ENCODE measurements around the gene SIKE1.
"Not testable (repeated sequence)": the region's sequence is repeated elsewhere in the genome, so short reads cannot be mapped to it uniquely, and the experiment has no call there.

Gene SIKE1

DNA sequence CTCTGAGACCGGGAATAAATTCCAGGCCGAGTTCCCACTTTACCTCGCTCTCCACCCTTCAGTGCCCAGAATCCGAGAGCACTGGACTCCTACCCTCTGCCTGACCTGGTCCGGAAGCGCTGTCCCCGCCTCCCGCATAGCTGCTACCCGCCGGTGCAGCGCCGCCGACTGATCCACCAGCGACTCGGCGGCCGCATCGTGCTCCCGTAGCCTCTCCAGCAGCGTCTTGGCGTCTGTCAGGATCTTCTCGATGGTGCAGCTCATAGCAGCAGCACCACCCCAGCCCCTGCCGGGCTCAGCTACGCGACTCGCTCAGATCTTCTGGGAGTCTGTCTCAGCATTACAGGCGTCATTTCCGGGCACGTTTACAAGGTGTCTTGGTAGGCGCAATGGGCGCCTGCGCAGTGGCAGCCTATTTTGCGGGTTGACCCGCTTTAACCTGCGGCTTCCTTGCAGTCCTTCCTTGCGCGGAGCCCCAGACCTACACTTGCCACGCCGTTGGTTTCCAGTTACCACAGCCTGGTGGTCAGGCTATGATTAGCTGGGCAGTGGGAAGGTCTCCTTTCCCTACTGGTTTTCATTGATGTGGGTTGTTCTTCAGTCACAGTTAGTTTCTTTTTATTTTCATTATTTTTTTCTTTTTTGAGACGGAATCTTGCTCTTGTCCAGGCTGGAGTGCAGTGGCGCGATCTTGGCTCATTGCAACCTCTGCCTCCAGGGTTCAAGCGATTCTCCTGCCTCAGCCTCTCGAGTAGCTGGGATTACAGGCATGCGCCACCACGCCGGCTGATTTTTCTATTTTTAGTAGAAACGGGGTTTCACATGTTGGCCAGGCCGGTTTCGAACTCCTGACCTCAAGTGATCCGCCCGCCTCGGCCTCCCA is at the start of gene SIKE1:
TSS of gene SIKE1 (minus strand) at position 342 of the 883 bp plus-strand sequence. CDS start at position 264, 78 bp downstream.
- DNase-seq: peak; percentile 97

DNA sequence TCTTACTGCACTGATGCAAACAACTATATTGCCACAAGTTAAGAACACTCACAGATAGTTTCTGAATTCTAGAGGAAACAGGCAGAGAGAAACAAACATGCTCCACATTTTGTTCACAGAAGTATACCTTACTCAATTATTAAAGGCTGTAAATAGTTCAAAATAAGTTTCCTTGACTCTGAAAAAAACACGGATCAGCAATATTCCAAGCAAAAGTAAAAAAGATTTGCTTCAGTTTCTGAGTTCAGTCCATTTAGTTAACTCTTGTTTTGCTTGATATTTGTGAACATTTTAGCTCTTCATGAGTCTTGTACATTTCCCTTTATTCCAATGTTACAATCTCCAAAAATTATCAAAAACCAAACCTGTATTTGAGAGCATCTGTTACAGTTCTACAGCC is 49.6 kb upstream of the SIKE1 start:
- not testable (repeated sequence) for DNase-seq

DNA sequence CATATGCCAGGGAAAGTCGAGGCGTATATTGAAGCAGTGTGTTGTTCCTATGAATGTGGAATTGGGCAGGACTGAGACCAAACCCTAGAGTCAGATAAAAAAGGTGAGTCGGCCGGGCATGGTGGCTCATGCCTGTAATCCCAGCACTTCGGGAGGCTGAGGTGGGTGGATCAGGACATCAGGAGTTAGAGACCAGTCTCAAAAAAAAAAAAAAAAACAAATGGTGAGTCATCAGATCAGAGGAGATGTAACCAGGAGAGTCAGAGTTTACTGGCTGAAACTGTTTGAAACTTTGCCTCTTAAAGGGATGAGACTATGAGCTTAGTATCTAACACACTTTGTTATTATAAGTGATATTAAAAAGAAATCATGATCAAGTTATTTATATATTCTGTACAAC is 47.8 kb upstream of the SIKE1 start:
- peak; percentile 59 for DNase-seq

DNA sequence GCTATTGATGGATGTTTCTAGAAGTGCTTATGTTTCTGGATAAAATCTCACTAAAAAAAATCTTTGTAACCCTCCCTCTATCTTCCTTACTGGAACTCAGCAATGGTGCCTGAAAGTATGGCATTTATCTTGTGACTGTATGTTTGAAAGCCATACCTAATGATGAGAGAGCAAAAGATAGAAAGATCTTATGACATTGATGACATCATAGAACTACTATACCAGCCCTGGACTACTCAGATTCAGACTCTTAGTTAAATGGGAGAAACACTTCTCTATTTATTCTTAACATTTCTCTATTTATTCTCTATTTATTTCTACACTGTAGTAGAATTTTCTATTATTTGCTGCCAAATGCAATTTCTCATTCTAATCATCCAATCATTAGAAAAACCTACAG is 41.5 kb upstream of the SIKE1 start:
- no peak for DNase-seq

DNA sequence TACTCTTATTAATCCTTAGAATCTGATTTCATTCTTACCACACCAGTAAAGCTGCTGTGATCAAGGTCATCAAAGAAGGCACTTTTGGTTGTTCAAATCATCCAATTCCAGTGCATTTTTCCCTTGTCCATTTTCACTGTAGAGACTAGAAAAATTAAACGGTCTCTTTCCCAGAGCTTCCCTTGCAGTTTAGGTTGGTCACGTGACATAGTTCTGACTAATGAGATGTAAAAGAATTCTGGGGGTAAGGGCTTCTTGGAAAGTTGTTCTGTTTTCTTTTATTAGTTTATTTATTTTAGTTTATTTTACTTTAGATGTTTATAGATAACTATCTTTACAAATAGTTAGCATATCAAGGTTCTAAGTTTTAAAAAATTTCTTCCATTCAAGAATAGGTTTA is 39.9 kb upstream of the SIKE1 start:
- no peak for DNase-seq

DNA sequence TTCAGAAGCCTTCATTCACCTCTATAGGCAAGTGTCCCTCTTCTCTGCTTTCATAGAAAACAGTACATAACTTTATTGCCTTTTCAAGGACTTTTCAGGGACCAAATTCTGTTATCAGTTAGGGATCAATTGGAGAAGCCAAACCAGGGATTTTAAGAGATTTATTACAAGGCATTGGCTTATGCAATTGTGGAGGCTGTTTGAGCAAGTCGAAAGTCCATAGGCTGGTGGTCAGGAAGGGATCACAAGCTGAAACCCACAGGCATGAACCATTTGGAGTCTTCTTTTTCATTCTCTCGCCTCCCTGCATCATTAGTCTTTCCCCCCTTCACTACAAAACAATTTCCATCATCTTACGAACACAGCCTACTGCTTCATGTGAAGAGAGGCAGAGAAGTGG is 39.4 kb upstream of the SIKE1 start:
- DNase-seq: no peak

DNA sequence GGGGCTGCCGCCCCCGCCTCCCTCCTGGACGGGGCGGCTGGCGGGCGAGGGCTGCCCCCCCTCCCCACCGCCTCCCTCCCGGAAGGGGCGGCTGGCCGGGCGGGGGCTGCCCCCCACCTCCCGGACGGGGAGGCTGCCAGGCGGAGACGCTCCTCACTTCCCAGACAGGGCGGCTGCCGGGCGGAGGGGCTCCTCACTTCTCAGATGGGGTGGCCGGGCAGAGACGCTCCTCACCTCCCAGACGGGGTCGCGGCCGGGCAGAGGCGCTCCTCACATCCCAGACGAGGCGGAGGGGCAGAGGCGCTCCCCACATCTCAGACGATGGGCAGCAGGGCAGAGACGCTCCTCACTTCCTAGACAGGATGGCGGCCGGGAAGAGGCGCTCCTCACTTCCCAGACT is 24.0 kb upstream of the SIKE1 start:
- DNase-seq: not testable (repeated sequence)

DNA sequence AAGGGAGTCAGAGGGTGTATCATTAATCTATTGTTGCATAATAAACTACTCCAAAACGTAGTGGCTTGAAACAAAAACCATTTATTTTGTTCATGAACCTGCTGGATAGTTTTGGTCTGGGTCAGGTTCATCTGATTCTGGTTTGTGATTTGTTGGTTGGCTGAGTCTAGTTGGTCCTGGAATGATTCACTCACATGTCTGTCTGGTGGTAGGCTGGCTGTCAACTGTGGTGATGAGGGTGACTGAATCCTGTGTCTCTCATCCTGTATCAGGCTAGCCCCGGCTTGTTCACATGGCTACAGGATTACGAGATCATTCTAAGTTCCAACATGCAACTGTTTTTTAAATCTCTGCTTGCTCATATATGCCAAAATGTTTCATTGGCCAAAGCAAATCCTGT is 22.5 kb upstream of the SIKE1 start:
- DNase-seq: no peak

DNA sequence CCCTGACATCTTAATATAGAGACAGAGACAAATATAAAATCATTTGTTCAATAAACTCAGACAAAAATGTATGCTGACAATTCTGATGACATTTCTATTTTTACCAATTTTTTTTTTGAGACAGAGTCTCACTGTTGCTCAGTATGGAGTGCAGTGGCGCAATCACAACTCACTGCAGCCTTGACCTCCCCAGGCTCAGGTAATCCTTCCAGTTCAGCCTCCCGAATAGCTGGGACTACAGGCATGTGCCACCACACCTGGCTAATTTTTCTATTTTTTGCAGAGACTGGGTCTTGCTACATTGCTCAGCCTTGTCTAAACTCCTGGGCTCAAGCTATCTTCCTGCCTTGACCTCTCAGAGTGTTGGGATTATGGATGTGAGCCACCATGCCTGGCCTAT is 13.6 kb upstream of the SIKE1 start:
- DNase-seq: no peak

DNA sequence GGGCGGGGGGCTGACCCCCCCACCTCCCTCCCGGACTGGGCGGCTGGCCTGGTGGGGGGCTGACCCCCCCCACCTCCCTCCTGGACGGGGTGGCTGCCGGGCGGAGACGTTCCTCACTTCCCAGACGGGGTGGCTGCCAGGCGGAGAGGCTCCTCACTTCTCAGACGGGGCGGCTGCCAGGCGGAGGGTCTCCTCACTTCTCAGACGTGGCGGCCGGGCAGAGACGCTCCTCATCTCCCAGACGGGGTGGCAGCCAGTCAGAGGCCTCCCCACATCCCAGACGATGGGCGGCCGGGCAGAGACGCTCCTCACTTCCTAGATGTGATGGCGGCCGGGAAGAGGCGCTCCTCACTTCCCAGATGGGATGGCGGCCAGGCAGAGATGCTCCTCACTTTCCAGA is 10.1 kb upstream of the SIKE1 start:
- DNase-seq: not testable (repeated sequence)

DNA sequence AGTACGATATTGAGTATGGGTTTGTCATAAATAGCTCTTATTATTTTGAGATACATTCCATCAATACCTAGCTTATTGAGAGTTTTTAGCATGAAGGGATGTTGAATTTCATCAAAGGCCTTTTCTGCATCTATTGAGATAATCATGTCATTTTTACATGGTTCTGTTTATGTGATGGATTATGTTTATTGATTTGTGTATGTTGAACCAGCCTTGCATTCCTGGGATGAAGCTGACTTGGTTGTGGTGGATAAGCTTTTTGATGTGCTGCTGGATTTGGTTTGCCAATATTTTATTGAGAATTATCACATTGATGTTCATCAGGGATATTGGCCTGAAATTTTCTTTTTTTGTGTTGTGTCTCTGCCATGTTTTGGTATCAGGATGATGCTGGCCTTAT is 6.0 kb upstream of the SIKE1 start:
- DNase-seq: not testable (repeated sequence)

DNA sequence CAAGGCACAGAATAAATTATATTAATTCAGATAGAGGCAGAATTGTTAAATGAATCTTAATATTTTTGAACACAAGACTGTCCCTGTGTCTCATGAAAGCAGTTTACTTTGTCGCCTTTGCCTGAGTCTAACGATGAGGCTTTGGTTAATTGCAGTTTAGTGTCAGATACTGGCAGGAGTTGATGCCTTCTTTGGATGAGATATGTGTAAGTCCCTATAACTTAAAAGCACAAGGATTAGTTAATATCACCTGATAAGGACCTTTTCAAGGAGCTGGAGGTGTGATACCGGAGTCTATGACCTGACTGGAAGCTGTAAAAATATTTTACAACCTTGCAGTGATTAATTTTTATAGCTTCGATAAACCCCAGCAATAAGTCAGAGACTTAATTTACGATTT is 2.0 kb upstream of the SIKE1 start:
- DNase-seq: no peak

DNA sequence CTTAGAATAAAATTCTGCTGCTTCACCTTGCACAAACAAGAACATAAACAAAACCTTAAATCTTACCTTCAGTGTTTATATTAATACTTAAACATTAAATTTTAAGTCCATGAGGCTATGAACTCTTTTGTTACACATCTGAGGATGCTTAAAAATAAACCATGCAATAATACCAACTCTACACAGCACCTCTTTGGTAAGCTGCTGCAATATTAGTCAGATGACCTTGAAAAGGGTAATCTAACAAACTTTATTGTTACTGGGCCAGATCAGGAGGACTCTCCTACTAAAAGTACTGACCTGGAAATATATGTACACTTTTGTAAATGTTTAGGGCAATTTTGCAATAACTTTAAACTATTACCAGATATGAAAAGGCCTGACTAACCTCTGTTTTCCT is 763 bp downstream of the SIKE1 start:
- DNase-seq: no peak

DNA sequence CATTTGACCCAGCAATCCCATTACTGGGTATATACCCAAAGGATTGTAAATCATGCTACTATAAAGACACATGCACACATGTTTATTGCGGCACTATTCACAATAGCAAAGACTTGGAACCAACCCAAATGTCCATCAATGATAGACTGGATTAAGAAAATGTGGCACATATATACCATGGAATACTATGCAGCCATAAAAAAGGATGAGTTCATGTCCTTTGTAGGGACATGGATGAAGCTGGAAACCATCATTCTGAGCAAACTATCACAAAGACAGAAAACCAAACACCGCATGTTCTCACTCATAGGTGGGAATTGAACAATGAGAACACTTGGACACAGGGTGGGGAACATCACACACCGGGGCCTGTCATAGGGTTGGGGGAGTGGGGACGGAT is 3.8 kb downstream of the SIKE1 start:
- DNase-seq: not testable (repeated sequence)

DNA sequence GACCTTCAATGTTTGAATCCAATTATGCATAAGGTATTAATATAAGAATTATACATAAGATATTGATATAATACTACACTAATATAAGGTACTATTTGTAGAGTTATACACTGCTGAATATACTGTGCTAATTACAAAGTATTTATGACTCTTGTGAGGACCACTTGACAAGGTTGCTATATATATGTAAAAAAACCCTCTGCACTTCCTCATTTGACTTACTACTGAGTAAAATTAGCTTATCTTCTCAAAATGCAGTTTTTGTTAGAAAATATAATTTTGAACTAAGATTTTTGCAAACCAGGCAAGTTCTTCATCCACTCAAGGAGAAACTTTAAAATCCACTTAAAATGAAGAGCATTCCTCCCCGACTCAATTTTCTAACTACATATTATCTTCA is 8.5 kb downstream of the SIKE1 start:
- no peak for DNase-seq

DNA sequence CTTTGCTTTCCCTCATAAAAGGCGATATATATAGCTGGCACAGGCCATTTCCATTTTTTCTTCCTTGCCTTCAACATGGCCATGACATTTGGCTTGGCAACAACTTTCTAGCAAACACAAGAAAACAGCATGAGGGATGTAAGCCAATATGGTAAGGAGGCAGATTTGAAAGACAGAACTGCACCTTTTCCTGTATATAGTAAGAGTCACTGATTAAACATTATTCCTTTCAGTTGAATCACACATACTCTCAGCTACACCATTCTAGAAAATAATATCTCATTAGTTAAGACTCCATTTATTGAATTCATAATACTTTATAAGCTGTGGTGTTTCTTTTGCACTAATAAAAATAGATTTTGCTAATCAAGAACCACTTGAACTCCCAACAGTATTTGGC is 9.5 kb downstream of the SIKE1 start:
- DNase-seq: no peak

DNA sequence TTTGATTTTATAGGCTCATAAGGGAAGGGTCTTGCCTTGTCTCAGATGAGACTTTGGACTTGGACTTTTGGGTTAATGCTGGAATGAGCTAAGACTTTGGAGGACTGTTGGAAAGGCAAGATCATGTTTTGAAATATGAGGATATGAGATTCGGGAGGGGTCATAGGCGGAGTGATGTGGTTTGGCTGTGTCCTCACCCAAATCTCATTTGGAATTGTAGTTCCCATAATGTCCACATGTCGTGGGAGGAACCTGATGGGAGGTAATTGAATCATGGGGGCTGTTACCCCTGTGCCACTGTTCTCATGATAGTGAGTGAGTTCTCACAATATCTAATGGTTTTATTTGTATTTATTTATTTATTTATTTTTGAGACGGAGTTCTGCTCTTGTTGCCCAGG is 15.8 kb downstream of the SIKE1 start:
- DNase-seq: peak; percentile 37

DNA sequence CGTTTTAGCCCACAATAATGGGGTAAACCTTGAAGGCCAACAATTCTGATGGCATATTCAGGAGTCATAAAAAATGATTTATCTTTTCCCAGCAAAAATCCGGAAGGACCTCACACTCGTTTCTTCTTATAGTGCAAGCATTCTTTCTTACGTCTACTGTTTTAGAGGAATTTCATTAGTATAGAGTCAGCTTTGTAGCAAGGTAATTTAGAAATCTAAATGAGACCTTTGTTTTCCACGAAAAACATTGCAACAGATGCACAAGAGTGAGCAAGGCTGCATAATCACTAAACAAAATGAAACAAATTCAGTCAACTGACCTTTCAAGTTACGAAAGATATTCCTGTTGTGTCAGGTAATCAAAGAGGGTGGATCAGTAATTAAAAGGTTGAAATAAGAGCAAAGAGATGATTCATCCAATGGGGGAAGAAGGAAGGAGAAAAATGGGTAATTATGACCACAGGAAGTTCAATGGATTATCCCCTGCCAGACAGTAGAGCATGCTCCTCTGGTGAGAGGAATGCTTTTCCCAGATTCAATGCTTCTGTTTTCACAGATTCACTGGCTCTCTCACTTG is 22.1 kb downstream of the SIKE1 start:
- peak; percentile 51 for DNase-seq

DNA sequence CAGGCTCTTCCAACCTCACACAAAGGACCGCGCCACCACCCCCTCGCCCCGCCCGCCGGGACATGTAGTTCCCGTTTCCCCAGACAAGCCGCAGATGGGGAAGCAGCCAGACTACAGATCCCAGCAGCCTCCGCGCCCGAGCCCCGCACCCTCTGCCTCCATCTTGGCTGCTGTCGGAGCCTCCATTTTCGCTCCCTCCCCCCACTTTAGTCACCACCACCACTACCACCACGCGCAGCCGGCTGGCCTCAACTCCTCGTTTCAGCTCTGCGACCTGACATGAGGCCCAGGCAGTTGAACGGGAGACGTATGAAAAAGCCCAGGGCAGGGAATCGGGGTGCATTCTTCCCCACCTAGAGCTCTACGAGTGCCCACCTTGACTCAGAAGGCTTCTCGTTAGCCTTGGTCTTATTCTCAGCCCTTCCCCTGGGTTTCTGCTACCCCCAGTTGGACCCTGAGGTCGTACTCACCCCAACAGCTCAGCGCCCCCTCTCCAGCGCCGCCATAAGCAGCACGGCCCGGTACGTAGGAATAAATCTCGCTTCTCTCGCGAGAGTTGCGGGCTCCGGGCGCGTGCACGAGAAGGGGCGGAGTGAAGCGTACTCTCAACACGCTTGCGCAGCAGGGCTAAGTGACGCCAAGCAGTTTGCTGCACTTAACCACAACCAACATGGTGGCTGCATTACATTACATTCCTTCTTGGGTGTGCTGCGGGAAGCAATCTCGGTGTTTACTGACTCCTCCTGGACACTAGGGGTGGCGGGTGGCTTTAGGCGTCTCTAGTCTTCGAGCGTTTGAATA is 22.8 kb downstream of the SIKE1 start, which contains the start of gene CSDE1:
TSS of gene CSDE1 (minus strand) at position 530 of the 801 bp plus-strand sequence. CDS start 18,094 bp downstream, outside the sequence.
- peak; percentile 99 for DNase-seq

DNA sequence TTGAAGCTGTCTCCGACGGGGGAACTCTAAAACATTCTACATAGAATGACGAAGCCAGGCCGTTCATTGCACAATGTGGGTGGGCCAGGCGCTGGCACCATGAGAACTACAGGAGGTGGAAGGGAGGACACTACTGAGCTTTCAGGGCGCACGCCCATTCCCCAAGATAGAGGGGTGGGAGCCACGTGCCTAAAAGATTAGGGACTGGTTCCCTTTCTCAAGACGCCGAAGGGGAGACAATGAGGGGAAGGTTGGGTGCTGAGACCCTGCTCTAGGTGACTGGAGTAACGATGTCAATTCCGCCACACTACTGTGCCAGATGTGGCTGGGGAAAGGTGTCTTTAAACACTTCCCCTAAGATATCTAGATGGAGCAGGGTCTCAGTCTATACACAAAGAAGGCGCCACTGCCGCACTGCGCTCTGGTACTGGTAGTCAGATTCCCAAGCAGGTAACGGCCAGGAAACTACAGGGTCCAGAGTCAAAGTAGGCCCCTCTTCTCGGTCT is 23.5 kb downstream of the SIKE1 start:
- DNase-seq: peak; percentile 53

DNA sequence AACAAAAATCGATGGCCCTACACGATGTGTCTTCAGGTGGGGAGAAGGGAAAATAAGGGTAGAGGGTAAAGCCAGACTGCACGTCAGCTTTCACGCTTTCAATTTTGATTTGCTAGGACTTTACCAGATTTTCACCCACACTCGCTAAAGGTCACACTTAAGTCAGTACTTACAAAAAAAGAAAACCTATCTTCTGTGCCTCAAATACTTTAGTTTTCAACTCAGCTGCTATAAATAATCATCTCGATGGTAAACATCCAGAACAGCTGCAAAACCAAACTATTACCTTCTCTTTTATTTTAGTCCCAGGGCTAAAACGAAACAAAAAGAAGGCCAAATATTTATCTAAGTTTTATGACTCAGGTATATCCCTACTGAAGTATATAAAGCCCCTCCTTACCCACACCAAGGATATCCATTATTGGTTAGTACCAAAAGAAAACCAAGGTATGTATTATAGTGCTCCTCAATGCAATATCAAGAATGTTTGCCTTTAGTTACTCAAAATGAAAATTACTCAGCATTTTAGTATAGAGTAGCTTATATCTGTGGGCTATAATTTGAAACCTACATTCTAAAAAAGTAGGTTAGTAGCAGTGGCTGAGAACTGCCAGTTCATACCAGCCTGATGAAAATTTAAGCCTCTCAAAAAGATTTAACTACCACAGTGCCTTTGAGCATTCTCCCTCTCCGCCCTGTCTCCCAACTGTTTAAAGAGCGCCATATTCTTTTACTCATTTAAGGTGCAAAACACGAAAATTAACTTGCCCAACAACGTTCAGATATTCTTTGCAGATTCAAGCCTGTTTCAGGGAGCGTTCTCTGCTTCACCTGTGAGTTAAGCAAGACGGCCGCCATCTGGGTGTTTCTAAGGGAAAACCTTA is 24.2 kb downstream of the SIKE1 start:
- peak; percentile 41 for DNase-seq
